HG02642 (cell line): ENCODE data around the gene TINAGL1.
"Not testable (repeated sequence)": the region's sequence is repeated elsewhere in the genome, so short reads cannot be mapped to it uniquely, and the experiment has no call there.

Experiments used
- ATAC-seq: cut with Tn5 transposase; IDR thresholded peaks from one replicate; pipeline ENCODE4 v1.9.1; 2021; ENCODE audit warnings: mild to moderate bottlenecking; ENCODE audit not compliant: unreplicated experiment, poor library complexity

TINAGL1 gene

DNA sequence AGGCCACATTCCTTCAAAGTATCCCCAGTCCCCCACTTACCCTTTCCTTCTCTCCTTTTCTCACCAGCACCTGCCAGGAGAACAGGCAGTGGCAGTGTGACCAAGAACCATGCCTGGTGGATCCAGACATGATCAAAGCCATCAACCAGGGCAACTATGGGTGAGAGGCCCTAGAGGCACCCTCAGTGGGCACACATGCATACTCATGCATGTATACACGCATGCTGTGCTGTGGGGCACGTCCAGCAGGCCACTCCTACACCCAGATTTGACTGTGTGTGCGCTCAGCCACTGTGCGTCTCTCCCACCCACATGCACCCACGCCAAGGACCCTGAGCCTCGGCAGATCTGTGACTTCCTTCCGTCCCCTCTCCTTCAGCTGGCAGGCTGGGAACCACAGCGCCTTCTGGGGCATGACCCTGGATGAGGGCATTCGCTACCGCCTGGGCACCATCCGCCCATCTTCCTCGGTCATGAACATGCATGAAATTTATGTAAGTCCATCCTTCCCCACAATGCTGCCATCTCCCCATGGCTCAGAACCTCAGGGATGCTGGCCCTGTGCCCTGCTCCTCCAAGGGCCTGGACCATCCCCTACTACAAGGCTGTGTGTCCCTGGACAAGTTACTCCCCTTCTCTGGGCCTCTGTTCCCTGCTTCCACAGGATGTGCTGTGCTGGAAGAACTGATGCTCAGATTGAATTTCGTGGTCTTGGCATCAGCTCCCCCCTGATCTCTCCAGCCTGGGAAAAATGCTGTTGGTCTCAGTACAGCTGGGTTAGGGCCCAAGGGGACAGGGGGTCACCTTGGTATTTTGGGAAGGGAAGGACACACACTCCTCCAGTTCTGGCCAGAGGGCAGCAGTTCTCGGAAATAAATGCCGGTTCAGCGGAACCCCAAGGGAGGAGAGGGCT is 7.0 kb downstream of the TINAGL1 start:
- no peak for ATAC-seq

DNA sequence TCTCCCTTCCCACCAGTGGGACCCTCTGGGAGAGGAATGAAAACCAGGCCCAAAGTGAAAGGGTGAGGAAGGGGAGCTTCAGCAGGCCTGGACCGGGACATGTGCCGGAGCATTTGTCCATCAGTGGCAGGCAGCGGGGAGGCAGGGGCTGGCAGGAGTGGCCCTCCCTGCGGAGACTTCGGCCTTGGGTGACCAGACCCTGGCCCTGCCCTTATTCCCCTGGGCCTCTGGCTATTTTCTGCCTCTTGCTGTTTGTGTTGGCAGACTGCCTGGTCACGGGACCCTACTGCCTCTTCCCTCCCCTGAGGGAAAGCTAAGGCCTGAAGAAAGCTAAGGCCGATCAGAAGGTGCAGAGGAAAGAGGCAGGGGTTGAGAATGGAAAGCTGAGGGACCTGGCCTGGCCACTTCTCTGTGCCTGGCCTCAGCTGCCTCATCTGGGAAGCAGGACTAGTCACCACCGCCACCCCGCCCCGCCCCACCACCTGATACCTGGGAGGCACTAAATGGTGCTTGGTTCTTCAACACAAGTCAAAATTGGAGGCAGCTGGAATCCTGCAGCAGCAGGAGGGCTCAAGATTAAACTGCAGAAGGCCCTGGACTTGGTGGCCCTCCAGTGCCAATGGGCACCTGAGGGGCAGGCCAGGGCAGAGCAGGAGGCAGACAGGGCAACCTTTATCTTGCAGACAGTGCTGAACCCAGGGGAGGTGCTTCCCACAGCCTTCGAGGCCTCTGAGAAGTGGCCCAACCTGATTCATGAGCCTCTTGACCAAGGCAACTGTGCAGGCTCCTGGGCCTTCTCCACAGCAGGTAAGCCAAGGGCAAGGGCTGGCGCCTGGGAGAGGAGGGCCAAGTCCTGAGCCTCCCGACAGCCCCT is 7.9 kb downstream of the TINAGL1 start:
- no peak for ATAC-seq

DNA sequence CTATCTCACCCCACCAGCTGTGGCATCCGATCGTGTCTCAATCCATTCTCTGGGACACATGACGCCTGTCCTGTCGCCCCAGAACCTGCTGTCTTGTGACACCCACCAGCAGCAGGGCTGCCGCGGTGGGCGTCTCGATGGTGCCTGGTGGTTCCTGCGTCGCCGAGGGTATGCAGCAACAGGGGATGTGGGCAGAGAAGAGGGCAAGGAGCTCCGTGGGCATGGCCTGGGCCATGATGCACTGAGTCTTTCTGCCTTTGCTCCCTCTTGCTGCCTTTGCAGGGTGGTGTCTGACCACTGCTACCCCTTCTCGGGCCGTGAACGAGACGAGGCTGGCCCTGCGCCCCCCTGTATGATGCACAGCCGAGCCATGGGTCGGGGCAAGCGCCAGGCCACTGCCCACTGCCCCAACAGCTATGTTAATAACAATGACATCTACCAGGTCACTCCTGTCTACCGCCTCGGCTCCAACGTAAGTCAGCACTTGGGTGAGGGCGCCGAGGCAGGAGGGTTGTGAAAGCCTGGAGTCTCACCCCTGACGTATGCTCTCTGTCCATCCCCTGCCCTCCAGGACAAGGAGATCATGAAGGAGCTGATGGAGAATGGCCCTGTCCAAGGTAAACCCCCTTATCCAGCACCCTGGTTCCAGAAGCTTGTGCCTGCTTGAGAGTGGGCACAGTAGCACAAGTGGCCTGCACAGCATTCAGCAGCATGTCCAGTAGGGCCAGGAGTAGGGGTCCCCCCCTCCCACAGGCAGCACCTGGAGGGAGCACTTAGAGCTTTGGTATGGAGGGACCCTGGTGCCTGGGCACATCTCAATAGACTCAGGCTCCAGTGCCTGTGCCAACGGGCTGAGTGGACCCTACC is 8.8 kb downstream of the TINAGL1 start:
- no peak for ATAC-seq

DNA sequence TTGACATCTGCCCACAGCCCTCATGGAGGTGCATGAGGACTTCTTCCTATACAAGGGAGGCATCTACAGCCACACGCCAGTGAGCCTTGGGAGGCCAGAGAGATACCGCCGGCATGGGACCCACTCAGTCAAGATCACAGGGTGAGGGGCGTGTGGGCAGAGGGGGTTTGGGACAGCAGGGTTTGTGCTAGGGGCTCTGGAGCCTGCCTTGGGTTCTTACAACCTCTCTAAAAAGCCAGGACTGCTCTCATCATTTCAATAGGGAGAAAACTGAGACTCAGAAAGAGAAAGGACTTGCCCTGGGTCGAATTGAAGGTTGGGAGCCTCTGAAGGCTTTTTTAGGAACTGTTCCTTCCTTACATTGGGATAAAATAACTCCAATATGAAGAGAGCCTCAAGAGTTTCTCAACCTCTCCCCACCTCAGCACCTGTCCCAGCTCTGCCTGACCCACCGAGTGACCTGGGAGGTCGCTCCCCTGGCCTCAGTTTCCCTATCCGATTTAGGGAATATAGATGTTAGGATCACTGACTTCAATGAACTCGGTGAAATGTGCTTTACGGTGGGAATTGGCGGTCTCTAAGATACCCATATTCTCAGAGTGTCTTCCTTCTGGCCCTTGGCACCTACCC is 9.5 kb downstream of the TINAGL1 start:
- ATAC-seq: no peak

DNA sequence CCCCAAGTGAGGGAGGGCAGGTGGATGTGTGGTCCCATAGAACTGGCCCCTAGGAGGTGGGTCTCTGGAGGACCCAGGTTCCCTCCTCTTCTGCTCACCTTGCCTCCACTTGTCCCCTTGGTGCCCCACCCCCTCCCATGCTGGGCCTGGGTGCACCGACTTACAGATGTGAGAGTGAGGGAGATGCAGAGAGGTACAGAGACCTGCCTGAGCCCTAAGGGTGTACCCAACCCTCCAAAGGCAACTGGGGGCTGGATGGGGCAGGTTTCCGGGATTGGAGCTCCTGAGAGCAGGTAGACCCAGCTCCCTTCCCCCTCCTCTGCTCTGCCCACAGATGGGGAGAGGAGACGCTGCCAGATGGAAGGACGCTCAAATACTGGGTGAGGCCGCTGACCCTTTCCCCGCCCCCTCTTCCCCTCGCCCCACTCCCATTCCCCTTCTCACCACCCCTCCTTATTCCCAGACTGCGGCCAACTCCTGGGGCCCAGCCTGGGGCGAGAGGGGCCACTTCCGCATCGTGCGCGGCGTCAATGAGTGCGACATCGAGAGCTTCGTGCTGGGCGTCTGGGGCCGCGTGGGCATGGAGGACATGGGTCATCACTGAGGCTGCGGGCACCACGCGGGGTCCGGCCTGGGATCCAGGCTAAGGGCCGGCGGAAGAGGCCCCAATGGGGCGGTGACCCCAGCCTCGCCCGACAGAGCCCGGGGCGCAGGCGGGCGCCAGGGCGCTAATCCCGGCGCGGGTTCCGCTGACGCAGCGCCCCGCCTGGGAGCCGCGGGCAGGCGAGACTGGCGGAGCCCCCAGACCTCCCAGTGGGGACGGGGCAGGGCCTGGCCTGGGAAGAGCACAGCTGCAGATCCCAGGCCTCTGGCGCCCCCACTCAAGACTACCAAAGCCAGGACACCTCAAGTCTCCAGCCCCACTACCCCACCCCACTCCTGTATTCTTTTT is 10.3 kb downstream of the TINAGL1 start:
- ATAC-seq: no peak

DNA sequence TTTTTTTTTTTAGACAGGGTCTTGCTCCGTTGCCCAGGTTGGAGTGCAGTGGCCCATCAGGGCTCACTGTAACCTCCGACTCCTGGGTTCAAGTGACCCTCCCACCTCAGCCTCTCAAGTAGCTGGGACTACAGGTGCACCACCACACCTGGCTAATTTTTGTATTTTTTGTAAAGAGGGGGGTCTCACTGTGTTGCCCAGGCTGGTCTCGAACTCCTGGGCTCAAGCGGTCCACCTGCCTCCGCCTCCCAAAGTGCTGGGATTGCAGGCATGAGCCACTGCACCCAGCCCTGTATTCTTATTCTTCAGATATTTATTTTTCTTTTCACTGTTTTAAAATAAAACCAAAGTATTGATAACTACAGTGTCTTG is 11.0 kb downstream of the TINAGL1 start:
- not testable (repeated sequence) for ATAC-seq

GRCh38 chr1:31587720-31588423 is 11.6 kb downstream of the TINAGL1 start:
- no peak for ATAC-seq

- ATAC-seq: no peak
Measured at GRCh38 chr1:31588751-31589515, 12.6 kb downstream of the TINAGL1 start.

DNA sequence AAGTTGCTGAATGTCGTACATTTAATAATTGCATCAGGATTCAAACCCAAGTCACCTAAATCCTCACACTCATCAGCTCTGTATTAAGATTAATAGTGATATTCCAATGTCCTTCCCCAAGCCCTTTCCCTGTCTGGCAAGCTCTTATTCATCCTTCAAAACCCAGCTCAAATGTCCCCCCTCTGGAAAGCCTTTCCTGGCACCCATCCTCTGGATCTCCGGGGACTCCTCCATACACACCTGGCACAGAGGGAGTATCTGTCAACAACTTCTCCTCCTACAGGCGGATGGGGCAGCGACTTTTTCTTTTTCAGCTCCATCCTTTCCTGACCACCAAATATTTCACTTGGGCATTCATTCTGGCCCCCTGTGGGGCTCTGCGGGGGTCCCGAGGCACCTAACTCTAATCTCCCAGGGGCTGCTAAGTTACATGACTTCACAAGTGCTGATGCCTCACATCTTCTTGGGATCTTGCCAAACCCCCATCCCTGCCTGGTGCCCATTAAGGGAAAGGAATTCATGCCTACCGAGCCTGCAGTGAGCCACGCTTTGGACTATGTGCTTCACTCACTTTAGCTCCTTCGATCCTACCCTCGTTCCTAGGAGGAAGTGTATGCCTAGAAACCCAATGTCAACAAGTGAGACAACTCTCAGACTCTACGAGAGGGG is 15.2 kb downstream of the TINAGL1 start:
- no peak for ATAC-seq

- no peak for ATAC-seq
Measured at GRCh38 chr1:31592132-31592531, 15.8 kb downstream of the TINAGL1 start.

DNA sequence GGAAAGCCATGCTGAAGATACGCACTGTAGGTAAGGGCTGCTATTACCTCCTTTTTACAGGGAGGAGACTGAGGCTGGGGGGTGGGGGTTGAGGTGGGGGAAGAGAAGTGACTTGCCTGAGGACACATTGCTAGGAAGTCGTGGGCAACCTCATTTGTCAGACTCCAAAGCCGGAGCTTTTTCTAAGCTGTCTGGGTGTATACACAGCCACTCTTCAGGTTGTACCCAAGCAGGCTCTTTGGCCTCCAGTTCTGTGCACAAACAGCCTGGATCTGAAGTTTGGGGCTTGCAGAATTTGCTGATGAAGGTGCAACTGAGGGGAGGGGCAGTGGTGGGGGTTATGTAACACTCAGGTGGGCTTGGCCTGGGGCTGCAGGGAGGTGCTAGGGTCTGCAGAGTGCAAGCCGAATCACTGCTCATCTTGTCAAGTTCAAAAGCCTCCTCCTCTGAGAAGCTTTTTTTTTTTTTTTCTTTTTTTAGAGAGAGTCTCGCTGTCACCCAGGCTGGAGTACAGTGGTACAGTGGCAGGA is 16.9 kb downstream of the TINAGL1 start:
- no peak for ATAC-seq

GRCh38 chr1:31593770-31594632 is 17.7 kb downstream of the TINAGL1 start:
- no peak for ATAC-seq

- ATAC-seq: no peak
Measured at GRCh38 chr1:31595836-31596736, 19.8 kb downstream of the TINAGL1 start.

DNA sequence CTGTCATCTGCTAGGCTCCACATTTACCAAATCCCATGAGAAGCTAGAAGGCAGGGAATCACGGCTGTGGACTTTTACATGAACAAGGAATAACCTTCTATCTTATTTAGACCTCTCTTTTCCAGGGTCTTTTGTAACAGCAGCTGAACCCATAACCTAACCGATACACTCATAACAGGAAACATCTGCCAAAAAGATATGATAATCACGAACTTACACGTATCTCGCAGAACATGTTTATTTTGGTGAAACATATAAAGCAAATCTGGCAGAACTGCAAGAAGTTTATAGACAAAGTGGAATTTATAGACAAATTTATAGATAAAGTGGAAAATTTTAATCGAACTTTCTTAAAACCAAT is 20.4 kb downstream of the TINAGL1 start:
- ATAC-seq: no peak

GRCh38 chr1:31598980-31599379 is 22.7 kb downstream of the TINAGL1 start:
- no peak for ATAC-seq
